GM18508 (cell line): ENCODE results near the gene MMP24.

Source experiments
- ATAC-seq: cut with Tn5 transposase; IDR thresholded peaks from one replicate; pipeline ENCODE4 v1.9.1; 2021; ENCODE audit warnings: moderate number of reproducible peaks; ENCODE audit not compliant: insufficient read depth, unreplicated experiment

Gene MMP24

DNA sequence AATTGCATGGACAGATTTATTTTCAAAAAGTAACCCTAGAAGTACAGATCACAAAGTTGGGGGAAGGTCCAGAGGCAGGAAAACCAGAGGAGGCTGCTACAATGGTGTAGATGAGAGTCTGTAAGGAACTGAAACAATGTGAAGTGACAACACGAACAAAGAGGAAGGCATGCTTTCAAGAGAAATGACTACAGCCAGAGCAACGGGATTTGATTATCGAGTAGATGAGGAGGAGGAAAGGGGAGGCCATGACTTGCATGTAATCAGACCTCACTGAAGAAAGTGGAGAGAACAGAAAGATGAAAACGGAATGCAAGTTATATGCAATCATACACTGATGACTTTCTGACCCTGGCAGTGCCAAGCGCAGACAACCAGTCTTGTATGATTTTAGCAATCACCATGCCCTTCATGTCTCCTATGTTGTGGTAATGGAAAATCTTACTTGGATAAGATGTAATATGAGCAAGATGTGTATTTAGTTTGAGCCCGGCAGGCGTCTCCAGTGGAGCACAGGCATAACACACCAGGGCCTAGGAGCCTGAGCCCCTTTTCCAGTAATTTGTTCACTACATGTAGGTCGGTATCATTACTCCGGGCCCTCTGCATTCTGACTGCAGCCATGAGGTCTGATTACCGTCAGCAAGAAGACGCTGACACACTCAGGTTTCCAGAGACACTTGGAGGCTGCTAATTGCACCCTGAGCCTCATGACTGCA is 99.7 kb downstream of the MMP24 start:
- no peak for ATAC-seq
